GM12865 (cell line): ENCODE measurements around the gene BOK.

Experiments
- DNase-seq: peaks from one replicate; pipeline ENCODE4 v3.0.0; 2010; ENCODE audit warnings: low read depth
- H3K4me3 ChIP-seq: 2 replicates; pipeline ENCODE4 v1.5.1; 2011; ENCODE audit warnings: mild to moderate bottlenecking, low read depth, low read length, control low read depth
- CTCF ChIP-seq: IDR thresholded peaks from 2 replicates; pipeline ENCODE4 v1.5.1; 2011; ENCODE audit warnings: low read length, control low read depth, low read depth, inconsistent platforms; ENCODE audit not compliant: insufficient read depth; ENCODE audit errors: missing control alignments

Gene BOK

GRCh38 chr2:241551998-241552737 lies 6.4 kb upstream of the BOK start:
- no peak for DNase-seq
- no peak overlapping the region for H3K4me3 ChIP-seq
- TF ChIP-seq CTCF: no peak

- H3K4me3 ChIP-seq: no peak overlapping the region
- DNase-seq: no peak
- TF ChIP-seq CTCF: no peak
Observed at GRCh38 chr2:241553512-241553830, 5.1 kb upstream of the BOK start.

- no peak for TF ChIP-seq CTCF
- DNase-seq: no peak
- no peak overlapping the region for H3K4me3 ChIP-seq
Observed at GRCh38 chr2:241553981-241554380, 4.6 kb upstream of the BOK start.

- TF ChIP-seq CTCF: no peak
- DNase-seq: no peak
- no peak overlapping the region for H3K4me3 ChIP-seq
Observed at GRCh38 chr2:241554610-241555322, 3.8 kb upstream of the BOK start.

GRCh38 chr2:241555711-241556110 lies 2.8 kb upstream of the BOK start:
- DNase-seq: no peak
- no peak for TF ChIP-seq CTCF
- H3K4me3 ChIP-seq: no peak overlapping the region

GRCh38 chr2:241556746-241557145 lies 1.8 kb upstream of the BOK start:
- DNase-seq: no peak
- TF ChIP-seq CTCF: no peak
- no peak overlapping the region for H3K4me3 ChIP-seq
